ENCODE measurements around the gene FCGBP.
"Not testable (repeated sequence)": the region's sequence is repeated elsewhere in the genome, so short reads cannot be mapped to it uniquely, and the experiment has no call there.

The FCGBP gene

GRCh38 chr19:39968789-39969188, 34.4 kb upstream of the FCGBP start:
- no peak for DNase-seq (ENCODE audit: low read depth, low spot score)
- WGBS (ENCODE audit: insufficient coverage, insufficient read length), result no CpG with 5 or more reads among the region's 15 CpGs
- Histone ChIP-seq H3K4me1 (ENCODE audit: control insufficient read depth, insufficient read depth, low read length) (no peaks in the 10 kb centered on the region), H3K4me3 (ENCODE audit: low read length) (no peak overlapping the region), H3K27ac (ENCODE audit: low read length) (no peak overlapping the region), H3K36me3 (ENCODE audit: control insufficient read depth, insufficient read depth, low read length) (peaks cover 6% of the 10 kb centered on the region; the same call in 1 of the 2 replicates), H3K27me3 (ENCODE audit: control insufficient read depth, insufficient read depth, low read length) (no peaks in the 10 kb centered on the region), H3K9me3 (ENCODE audit: control insufficient read depth, insufficient read depth, low read length) (no peaks in the 10 kb centered on the region)

DNA sequence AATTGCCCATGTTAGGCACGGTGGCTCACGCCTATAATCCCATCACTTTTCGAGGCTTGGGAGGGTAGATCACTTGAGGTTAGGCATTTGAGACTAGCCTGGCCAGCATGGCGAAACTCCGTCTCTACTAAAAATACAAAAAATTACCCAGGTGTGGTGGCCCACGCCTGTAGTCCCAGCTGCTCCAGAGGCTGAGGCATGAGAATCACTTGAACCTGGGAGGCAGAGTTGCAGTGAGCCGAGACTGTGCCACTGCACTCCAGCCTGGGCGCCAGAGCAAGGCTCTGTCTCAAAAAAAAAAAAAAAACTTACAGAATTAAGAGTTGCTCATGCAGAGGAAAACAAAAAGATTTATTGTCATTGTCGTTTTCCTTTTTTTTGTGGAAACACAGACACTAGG, 33.1 kb upstream of the FCGBP start:
- no peaks in the 10 kb centered on the region for H3K4me1 ChIP-seq (ENCODE audit: control insufficient read depth, insufficient read depth, low read length)
- H3K36me3 ChIP-seq (ENCODE audit: control insufficient read depth, insufficient read depth, low read length), result no peaks in the 10 kb centered on the region
- no peak for DNase-seq (ENCODE audit: low read depth, low spot score)
- H3K4me3 ChIP-seq (ENCODE audit: low read length), result no peak overlapping the region
- no peak overlapping the region for H3K27ac ChIP-seq (ENCODE audit: low read length)
- no peaks in the 10 kb centered on the region for H3K9me3 ChIP-seq (ENCODE audit: control insufficient read depth, insufficient read depth, low read length)
- H3K27me3 ChIP-seq (ENCODE audit: control insufficient read depth, insufficient read depth, low read length), result no peaks in the 10 kb centered on the region
- WGBS (ENCODE audit: insufficient coverage, insufficient read length), result no CpG with 5 or more reads among the region's 9 CpGs

DNA sequence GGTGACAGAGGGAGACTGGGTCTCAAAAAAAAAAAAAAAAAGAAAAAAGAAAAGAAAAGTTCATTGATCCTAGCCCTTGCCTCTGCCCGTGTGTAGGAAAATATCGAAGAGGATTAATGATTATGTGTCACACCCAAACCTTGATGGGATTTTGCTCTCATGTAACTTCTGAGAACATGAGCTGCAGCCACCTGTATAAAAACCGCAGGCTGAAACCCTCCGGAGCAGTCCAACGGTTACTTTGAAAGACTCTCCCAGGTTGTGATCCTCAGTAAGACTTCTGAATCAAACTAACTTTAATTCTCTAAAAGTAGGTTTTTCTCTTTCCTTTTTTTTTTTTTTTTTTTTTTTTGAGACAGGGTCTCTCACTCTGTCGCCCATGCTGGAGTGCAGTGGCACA, 32.2 kb upstream of the FCGBP start:
- Histone ChIP-seq H3K27me3 (ENCODE audit: control insufficient read depth, insufficient read depth, low read length) (no peaks in the 10 kb centered on the region), H3K4me1 (ENCODE audit: control insufficient read depth, insufficient read depth, low read length) (no peaks in the 10 kb centered on the region), H3K36me3 (ENCODE audit: control insufficient read depth, insufficient read depth, low read length) (no peaks in the 10 kb centered on the region), H3K4me3 (ENCODE audit: low read length) (no peak overlapping the region), H3K9me3 (ENCODE audit: control insufficient read depth, insufficient read depth, low read length) (no peaks in the 10 kb centered on the region), H3K27ac (ENCODE audit: low read length) (no peak overlapping the region)
- no peak for DNase-seq (ENCODE audit: low read depth, low spot score)
- no CpG with 5 or more reads among the region's 6 CpGs for WGBS (ENCODE audit: insufficient coverage, insufficient read length)

DNA sequence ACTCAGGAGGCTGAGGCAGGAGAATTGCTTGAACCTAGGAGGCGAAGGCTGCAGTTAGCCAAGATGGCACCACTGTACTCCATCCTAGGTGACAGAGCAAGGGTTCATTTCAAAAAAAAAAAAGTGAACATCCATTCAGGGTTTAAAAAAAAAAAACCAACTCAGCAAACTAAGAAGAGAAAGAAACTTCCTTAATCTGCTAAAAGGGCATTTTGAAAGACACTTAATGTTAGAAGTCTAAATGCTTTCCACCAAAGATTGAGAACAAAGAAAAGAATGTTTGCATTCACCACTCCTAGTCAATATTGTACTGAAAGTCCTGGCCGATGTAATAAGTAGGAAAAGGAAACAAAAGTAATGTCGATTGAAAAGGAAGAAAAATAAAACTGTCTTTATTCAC, 29.5 kb upstream of the FCGBP start:
- Histone ChIP-seq H3K36me3 (ENCODE audit: control insufficient read depth, insufficient read depth, low read length) (no peaks in the 10 kb centered on the region), H3K27me3 (ENCODE audit: control insufficient read depth, insufficient read depth, low read length) (no peaks in the 10 kb centered on the region), H3K4me1 (ENCODE audit: control insufficient read depth, insufficient read depth, low read length) (no peaks in the 10 kb centered on the region), H3K4me3 (ENCODE audit: low read length) (no peak overlapping the region), H3K9me3 (ENCODE audit: control insufficient read depth, insufficient read depth, low read length) (no peaks in the 10 kb centered on the region), H3K27ac (ENCODE audit: low read length) (no peak overlapping the region)
- DNase-seq (ENCODE audit: low read depth, low spot score), result no peak
- no CpG with 5 or more reads among the region's 3 CpGs for WGBS (ENCODE audit: insufficient coverage, insufficient read length)

GRCh38 chr19:39959407-39959806, 25.0 kb upstream of the FCGBP start:
- not testable (repeated sequence) for H3K27ac ChIP-seq (ENCODE audit: low read length); H3K36me3 ChIP-seq (ENCODE audit: control insufficient read depth, insufficient read depth, low read length); H3K9me3 ChIP-seq (ENCODE audit: control insufficient read depth, insufficient read depth, low read length); DNase-seq (ENCODE audit: low read depth, low spot score); H3K4me1 ChIP-seq (ENCODE audit: control insufficient read depth, insufficient read depth, low read length); H3K27me3 ChIP-seq (ENCODE audit: control insufficient read depth, insufficient read depth, low read length); H3K4me3 ChIP-seq (ENCODE audit: low read length)
- WGBS (ENCODE audit: insufficient coverage, insufficient read length), result no CpG with 5 or more reads among the region's 13 CpGs

DNA sequence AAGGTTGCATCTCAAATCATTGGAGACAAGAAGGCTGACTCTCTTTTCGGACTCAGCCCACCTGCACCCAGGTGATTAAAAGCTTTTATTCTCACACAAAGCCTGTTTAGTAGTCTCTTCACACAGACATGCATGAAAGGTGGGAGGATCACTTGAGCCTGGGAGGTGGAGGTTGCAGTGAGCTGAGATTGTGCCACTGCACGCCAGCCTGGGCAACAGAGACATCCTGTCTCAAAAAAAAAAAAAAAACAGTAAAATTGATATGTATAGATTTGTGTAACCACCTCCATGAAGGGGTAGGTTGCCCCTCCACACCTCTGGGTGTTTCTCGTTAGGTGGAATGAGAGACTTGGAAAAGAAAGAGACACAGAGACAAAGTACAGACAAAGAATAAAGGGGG, 24.5 kb upstream of the FCGBP start:
- DNase-seq (ENCODE audit: low read depth, low spot score); H3K9me3 ChIP-seq (ENCODE audit: control insufficient read depth, insufficient read depth, low read length); H3K27me3 ChIP-seq (ENCODE audit: control insufficient read depth, insufficient read depth, low read length); H3K36me3 ChIP-seq (ENCODE audit: control insufficient read depth, insufficient read depth, low read length); H3K27ac ChIP-seq (ENCODE audit: low read length); H3K4me3 ChIP-seq (ENCODE audit: low read length); H3K4me1 ChIP-seq (ENCODE audit: control insufficient read depth, insufficient read depth, low read length): not testable (repeated sequence)
- WGBS (ENCODE audit: insufficient coverage, insufficient read length), result no CpG with 5 or more reads among the region's 3 CpGs

- H3K4me3 ChIP-seq (ENCODE audit: low read length); H3K9me3 ChIP-seq (ENCODE audit: control insufficient read depth, insufficient read depth, low read length); DNase-seq (ENCODE audit: low read depth, low spot score); H3K36me3 ChIP-seq (ENCODE audit: control insufficient read depth, insufficient read depth, low read length); H3K27ac ChIP-seq (ENCODE audit: low read length); H3K4me1 ChIP-seq (ENCODE audit: control insufficient read depth, insufficient read depth, low read length); H3K27me3 ChIP-seq (ENCODE audit: control insufficient read depth, insufficient read depth, low read length): not testable (repeated sequence)
- no CpG with 5 or more reads among the region's 5 CpGs for WGBS (ENCODE audit: insufficient coverage, insufficient read length)
These were observed 23.5 kb upstream of the FCGBP start for GRCh38 chr19:39957886-39958285.

- no peak overlapping the region for H3K27ac ChIP-seq (ENCODE audit: low read length)
- no peak overlapping the region for H3K4me3 ChIP-seq (ENCODE audit: low read length)
- no peaks in the 10 kb centered on the region for H3K36me3 ChIP-seq (ENCODE audit: control insufficient read depth, insufficient read depth, low read length)
- no peak for DNase-seq (ENCODE audit: low read depth, low spot score)
- no peaks in the 10 kb centered on the region for H3K9me3 ChIP-seq (ENCODE audit: control insufficient read depth, insufficient read depth, low read length)
- no peaks in the 10 kb centered on the region for H3K27me3 ChIP-seq (ENCODE audit: control insufficient read depth, insufficient read depth, low read length)
- WGBS (ENCODE audit: insufficient coverage, insufficient read length), result no CpG with 5 or more reads among the region's 7 CpGs
- no peaks in the 10 kb centered on the region for H3K4me1 ChIP-seq (ENCODE audit: control insufficient read depth, insufficient read depth, low read length)
These were observed 19.5 kb upstream of the FCGBP start for GRCh38 chr19:39953915-39954314.

DNA sequence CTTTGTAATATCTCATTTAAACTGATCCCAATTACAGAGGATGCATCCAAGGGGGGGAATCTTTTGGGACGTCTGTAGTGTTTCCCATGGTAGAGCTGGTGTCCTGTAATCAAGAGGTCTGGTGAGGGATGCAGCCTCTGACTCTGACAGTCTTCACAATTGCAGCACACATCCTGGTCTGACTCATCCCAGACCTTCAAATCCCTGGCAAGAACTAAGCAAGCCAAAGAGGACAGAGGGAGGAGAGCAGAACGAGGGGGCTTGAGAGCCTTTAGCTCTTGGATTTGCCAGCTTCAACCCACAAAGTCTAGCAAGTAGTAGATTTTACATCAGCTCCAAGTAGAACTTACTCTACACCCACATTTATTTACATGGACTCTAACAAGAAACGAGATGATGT, 17.3 kb upstream of the FCGBP start:
- no peaks in the 10 kb centered on the region for H3K4me1 ChIP-seq (ENCODE audit: control insufficient read depth, insufficient read depth, low read length)
- no peak for DNase-seq (ENCODE audit: low read depth, low spot score)
- no peaks in the 10 kb centered on the region for H3K27me3 ChIP-seq (ENCODE audit: control insufficient read depth, insufficient read depth, low read length)
- H3K9me3 ChIP-seq (ENCODE audit: control insufficient read depth, insufficient read depth, low read length), result no peaks in the 10 kb centered on the region
- no CpG with 5 or more reads among the region's 3 CpGs for WGBS (ENCODE audit: insufficient coverage, insufficient read length)
- H3K4me3 ChIP-seq (ENCODE audit: low read length), result no peak overlapping the region
- no peaks in the 10 kb centered on the region for H3K36me3 ChIP-seq (ENCODE audit: control insufficient read depth, insufficient read depth, low read length)
- H3K27ac ChIP-seq (ENCODE audit: low read length), result no peak overlapping the region

DNA sequence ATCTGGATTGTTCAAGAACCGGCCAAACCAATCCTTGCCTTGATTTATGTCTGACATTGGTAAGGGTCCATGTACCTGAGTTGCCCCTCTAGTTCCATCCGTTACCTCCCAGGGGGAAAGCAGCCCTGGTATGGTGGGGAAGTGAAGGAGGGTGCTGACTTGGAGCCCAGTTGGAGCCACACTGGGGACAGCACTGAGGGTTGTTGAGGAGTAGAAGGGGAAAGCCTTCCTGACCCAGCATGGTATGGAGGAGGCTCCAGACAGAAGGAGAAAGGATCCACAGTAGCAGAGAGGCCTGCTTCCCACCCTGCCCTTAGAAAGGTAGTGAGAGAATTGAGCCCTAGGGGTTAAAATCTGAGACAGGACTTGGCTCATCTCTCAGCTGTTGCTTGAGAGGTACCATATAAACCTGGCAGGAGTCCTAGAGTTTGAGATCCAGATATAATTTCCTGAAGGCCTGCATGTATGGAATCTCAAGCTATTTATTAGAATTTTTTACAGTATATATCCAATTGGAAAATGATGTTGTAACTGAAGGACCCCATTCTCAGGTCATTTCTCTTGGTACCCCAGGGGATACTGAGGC, 16.7 kb upstream of the FCGBP start:
- no peaks in the 10 kb centered on the region for H3K36me3 ChIP-seq (ENCODE audit: control insufficient read depth, insufficient read depth, low read length)
- H3K27me3 ChIP-seq (ENCODE audit: control insufficient read depth, insufficient read depth, low read length), result no peaks in the 10 kb centered on the region
- DNase-seq (ENCODE audit: low read depth, low spot score), result no peak
- WGBS (ENCODE audit: insufficient coverage, insufficient read length), result no CpG with 5 or more reads among the region's 2 CpGs
- H3K9me3 ChIP-seq (ENCODE audit: control insufficient read depth, insufficient read depth, low read length), result no peaks in the 10 kb centered on the region
- H3K27ac ChIP-seq (ENCODE audit: low read length), result no peak overlapping the region
- no peak overlapping the region for H3K4me3 ChIP-seq (ENCODE audit: low read length)
- no peaks in the 10 kb centered on the region for H3K4me1 ChIP-seq (ENCODE audit: control insufficient read depth, insufficient read depth, low read length)

- no peak for DNase-seq (ENCODE audit: low read depth, low spot score)
- H3K9me3 ChIP-seq (ENCODE audit: control insufficient read depth, insufficient read depth, low read length), result no peaks in the 10 kb centered on the region
- no CpG with 5 or more reads among the region's 2 CpGs for WGBS (ENCODE audit: insufficient coverage, insufficient read length)
- no peak overlapping the region for H3K27ac ChIP-seq (ENCODE audit: low read length)
- H3K4me1 ChIP-seq (ENCODE audit: control insufficient read depth, insufficient read depth, low read length), result no peaks in the 10 kb centered on the region
- H3K27me3 ChIP-seq (ENCODE audit: control insufficient read depth, insufficient read depth, low read length), result no peaks in the 10 kb centered on the region
- H3K36me3 ChIP-seq (ENCODE audit: control insufficient read depth, insufficient read depth, low read length), result no peaks in the 10 kb centered on the region
- H3K4me3 ChIP-seq (ENCODE audit: low read length), result no peak overlapping the region
These were observed 14.8 kb upstream of the FCGBP start for GRCh38 chr19:39949026-39949747.

Measured in iPS DF 6.9 (cell line).